ENCODE data around the gene ARL6. TPM values are rescaled to one million over a fixed set of nuclear protein-coding genes. Genes with fewer than 3 reads are reported as not detected.

The ARL6 gene
- total RNA-seq, 2 donors from 2014 or later: 2.2 to 3.4 TPM

GRCh38 chr3:97793420-97794019, 29.0 kb downstream of the ARL6 start:
- no peaks in the 10 kb centered on the region for H3K27me3 Mint-ChIP-seq
- ATAC-seq (peak; percentile 56), DNase-seq (no peak)
- H3K27ac Mint-ChIP-seq: no peak overlapping the region
- H3K9me3 ChIP-seq (ENCODE audit: control insufficient read depth, low read length, poor library complexity, severe bottlenecking): no peaks in the 10 kb centered on the region
- no peaks in the 10 kb centered on the region for H3K4me1 Mint-ChIP-seq
- no peaks in the 10 kb centered on the region for H3K36me3 Mint-ChIP-seq (ENCODE audit: low read depth)
- H3K4me3 Mint-ChIP-seq: no peak overlapping the region

- Mint-ChIP-seq H3K4me1 (no peaks in the 10 kb centered on the region), H3K36me3 (ENCODE audit: low read depth) (no peaks in the 10 kb centered on the region), H3K4me3 (no peak overlapping the region), H3K27ac (no peak overlapping the region), H3K27me3 (no peaks in the 10 kb centered on the region)
- no peak for ATAC-seq
- H3K9me3 ChIP-seq (ENCODE audit: control insufficient read depth, low read length, poor library complexity, severe bottlenecking): no peaks in the 10 kb centered on the region
- DNase-seq: no peak
These were observed 31.4 kb downstream of the ARL6 start for GRCh38 chr3:97795951-97796350.

DNA sequence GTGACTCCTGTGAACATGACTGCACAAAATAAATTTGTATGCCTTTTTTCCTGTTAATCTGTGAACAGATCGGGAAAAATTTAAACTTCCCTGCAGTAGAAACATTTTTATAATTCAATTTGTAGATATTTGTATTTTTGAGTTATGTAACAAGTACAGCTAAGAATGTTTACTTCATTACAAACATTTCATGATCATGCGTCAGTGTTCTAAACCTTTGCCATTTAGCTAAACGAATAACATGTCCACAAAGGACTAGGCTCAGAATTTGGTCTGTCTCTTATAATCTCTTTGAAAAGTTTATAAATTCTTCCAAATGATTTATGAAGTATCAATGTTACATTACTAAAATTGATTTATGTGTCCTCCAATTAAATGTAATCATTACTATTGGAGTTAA, 39.9 kb downstream of the ARL6 start:
- no peaks in the 10 kb centered on the region for H3K4me1 Mint-ChIP-seq
- no peaks in the 10 kb centered on the region for H3K36me3 Mint-ChIP-seq (ENCODE audit: low read depth)
- no peaks in the 10 kb centered on the region for H3K27me3 Mint-ChIP-seq
- DNase-seq: no peak
- no peak for ATAC-seq
- no peak overlapping the region for H3K27ac Mint-ChIP-seq
- no peaks in the 10 kb centered on the region for H3K9me3 ChIP-seq (ENCODE audit: control insufficient read depth, low read length, poor library complexity, severe bottlenecking)
- H3K4me3 Mint-ChIP-seq: no peak overlapping the region

GRCh38 chr3:97810779-97811390, 46.3 kb downstream of the ARL6 start:
- Mint-ChIP-seq H3K36me3 (ENCODE audit: low read depth) (no peaks in the 10 kb centered on the region), H3K4me3 (no peak overlapping the region), H3K27ac (no peak overlapping the region), H3K27me3 (no peaks in the 10 kb centered on the region), H3K4me1 (no peaks in the 10 kb centered on the region)
- no peak for DNase-seq
- H3K9me3 ChIP-seq (ENCODE audit: control insufficient read depth, low read length, poor library complexity, severe bottlenecking): no peaks in the 10 kb centered on the region
- no peak for ATAC-seq

GRCh38 chr3:97815149-97815917, 50.8 kb downstream of the ARL6 start:
- DNase-seq (peak in 1 of 3 donors; percentile 15), ATAC-seq (peak; percentile 72)
- no peaks in the 10 kb centered on the region for H3K36me3 Mint-ChIP-seq (ENCODE audit: low read depth)
- peaks cover 4% of the 10 kb centered on the region for H3K27me3 Mint-ChIP-seq
- peaks cover 2% of the 10 kb centered on the region for H3K4me1 Mint-ChIP-seq
- H3K9me3 ChIP-seq (ENCODE audit: control insufficient read depth, low read length, poor library complexity, severe bottlenecking): no peaks in the 10 kb centered on the region
- no peak overlapping the region for H3K27ac Mint-ChIP-seq
- no peak overlapping the region for H3K4me3 Mint-ChIP-seq

DNA sequence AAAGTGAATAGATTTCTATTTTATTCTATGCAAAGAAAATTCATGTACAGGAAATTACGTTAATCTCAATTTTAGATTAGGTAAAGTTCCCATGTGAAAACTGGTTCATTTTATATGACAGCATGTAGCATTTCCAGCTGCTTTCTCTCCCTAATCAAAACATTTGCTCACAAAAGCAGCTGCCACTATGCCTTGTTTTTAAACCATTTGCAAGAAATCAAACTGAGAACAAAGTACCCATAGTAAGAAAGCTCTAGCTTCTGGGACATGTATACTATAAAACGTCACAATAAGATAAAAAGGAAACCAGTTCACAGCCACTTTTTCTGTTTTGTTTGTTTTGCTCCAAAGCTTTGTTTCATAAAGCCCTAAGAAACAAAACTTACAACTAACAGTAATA, 52.3 kb downstream of the ARL6 start:
- no peak for ATAC-seq
- no peaks in the 10 kb centered on the region for H3K9me3 ChIP-seq (ENCODE audit: control insufficient read depth, low read length, poor library complexity, severe bottlenecking)
- H3K27me3 Mint-ChIP-seq: peaks cover 4% of the 10 kb centered on the region
- no peak overlapping the region for H3K4me3 Mint-ChIP-seq
- H3K27ac Mint-ChIP-seq: no peak overlapping the region
- DNase-seq: no peak
- no peaks in the 10 kb centered on the region for H3K36me3 Mint-ChIP-seq (ENCODE audit: low read depth)
- H3K4me1 Mint-ChIP-seq: peaks cover 11% of the 10 kb centered on the region

- H3K4me3 Mint-ChIP-seq: no peak overlapping the region
- H3K27me3 Mint-ChIP-seq: peaks cover 6% of the 10 kb centered on the region
- no peaks in the 10 kb centered on the region for H3K9me3 ChIP-seq (ENCODE audit: control insufficient read depth, low read length, poor library complexity, severe bottlenecking)
- H3K27ac Mint-ChIP-seq: no peak overlapping the region
- H3K4me1 Mint-ChIP-seq: peaks cover 18% of the 10 kb centered on the region
- DNase-seq (no peak), ATAC-seq (no peak)
- H3K36me3 Mint-ChIP-seq (ENCODE audit: low read depth): peaks cover 3% of the 10 kb centered on the region
These were observed 53.4 kb downstream of the ARL6 start for GRCh38 chr3:97817965-97818364.

GRCh38 chr3:97820780-97821179, 56.2 kb downstream of the ARL6 start:
- Mint-ChIP-seq H3K4me1 (peaks cover 34% of the 10 kb centered on the region), H3K27me3 (peaks cover 9% of the 10 kb centered on the region), H3K4me3 (peak overlapping the region; percentile 99), H3K36me3 (ENCODE audit: low read depth) (peaks cover 6% of the 10 kb centered on the region), H3K27ac (peak overlapping the region; percentile 72)
- DNase-seq: no peak
- no peak for ATAC-seq
- H3K9me3 ChIP-seq (ENCODE audit: control insufficient read depth, low read length, poor library complexity, severe bottlenecking): no peaks in the 10 kb centered on the region

DNA sequence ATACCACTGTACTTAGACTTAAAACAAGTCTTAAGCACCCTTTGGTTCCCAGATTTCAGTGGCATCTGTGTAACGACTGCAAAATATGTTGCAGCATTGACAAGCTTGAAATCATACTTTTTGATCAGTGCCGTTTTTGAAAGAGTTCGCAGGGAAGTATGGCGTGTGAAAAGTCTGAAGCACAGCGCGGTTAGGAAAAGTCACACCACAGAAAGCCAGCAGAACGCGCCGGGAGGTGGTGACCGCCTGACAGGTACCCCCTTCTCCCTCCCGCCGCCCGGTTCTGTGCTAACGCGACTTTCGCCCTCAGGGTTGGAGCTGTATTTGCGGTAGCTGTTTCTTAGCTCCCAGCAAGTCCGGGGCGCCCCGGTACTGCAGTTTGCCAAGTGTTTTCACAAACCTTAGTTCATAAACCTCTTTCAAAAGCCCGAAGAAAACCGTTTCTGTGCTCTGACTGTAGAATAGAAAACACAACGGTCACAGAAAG, 56.8 kb downstream of the ARL6 start:
- H3K36me3 Mint-ChIP-seq (ENCODE audit: low read depth): peaks cover 6% of the 10 kb centered on the region
- H3K4me3 Mint-ChIP-seq: peak overlapping the region; percentile 99
- peaks cover 33% of the 10 kb centered on the region for H3K4me1 Mint-ChIP-seq
- H3K27ac Mint-ChIP-seq: peak overlapping the region; percentile 72
- H3K9me3 ChIP-seq (ENCODE audit: control insufficient read depth, low read length, poor library complexity, severe bottlenecking): no peaks in the 10 kb centered on the region
- peaks cover 9% of the 10 kb centered on the region for H3K27me3 Mint-ChIP-seq
- DNase-seq (peak; percentile 16 to 38 (median 27)), ATAC-seq (peak; percentile 64)

- peaks cover 33% of the 10 kb centered on the region for H3K4me1 Mint-ChIP-seq
- peaks cover 6% of the 10 kb centered on the region for H3K36me3 Mint-ChIP-seq (ENCODE audit: low read depth)
- peaks cover 9% of the 10 kb centered on the region for H3K27me3 Mint-ChIP-seq
- peak within 1 kb of the TSS; percentile 99 for H3K4me3 Mint-ChIP-seq
- DNase-seq: peak; percentile 76 to 80 (median 77)
- ATAC-seq: peak; percentile 98
- peak within 1 kb of the TSS; percentile 92 for H3K27ac Mint-ChIP-seq
- H3K9me3 ChIP-seq (ENCODE audit: control insufficient read depth, low read length, poor library complexity, severe bottlenecking): no peaks in the 10 kb centered on the region
These were observed 57.3 kb downstream of the ARL6 start, which contains the start of gene CRYBG3 for GRCh38 chr3:97821774-97822358. CRYBG3 (plus strand) TSS chr3:97822011; CDS start chr3:97822207, 196 bp downstream.

DNA sequence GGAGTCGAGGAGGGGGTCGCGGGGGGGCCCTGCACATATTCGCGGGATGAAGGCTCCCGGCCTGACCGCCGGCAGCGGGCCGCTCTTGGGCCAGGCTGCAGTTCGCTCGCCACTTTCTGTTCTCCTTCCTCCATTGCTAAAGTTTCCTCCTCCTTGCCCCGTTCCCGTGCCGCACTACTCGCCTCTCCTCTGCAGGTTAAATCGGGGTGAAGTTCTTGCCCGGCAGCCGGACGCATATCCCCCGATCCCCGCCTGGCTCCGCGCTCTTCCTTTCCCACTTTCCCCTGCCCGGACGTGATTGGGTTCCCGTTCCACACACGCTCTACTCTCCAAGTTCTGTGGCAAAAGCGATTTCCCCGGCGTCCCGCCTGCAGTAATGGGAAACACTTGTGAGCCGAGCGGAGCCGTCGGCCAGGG, 57.8 kb downstream of the ARL6 start:
- Mint-ChIP-seq H3K4me1 (peaks cover 33% of the 10 kb centered on the region), H3K36me3 (ENCODE audit: low read depth) (peaks cover 6% of the 10 kb centered on the region), H3K4me3 (peak overlapping the region; percentile 99), H3K27ac (peak overlapping the region; percentile 92), H3K27me3 (peaks cover 9% of the 10 kb centered on the region)
- H3K9me3 ChIP-seq (ENCODE audit: control insufficient read depth, low read length, poor library complexity, severe bottlenecking): no peaks in the 10 kb centered on the region
- DNase-seq (peak; percentile 7 to 12 (median 9)), ATAC-seq (peak; percentile 7)

DNA sequence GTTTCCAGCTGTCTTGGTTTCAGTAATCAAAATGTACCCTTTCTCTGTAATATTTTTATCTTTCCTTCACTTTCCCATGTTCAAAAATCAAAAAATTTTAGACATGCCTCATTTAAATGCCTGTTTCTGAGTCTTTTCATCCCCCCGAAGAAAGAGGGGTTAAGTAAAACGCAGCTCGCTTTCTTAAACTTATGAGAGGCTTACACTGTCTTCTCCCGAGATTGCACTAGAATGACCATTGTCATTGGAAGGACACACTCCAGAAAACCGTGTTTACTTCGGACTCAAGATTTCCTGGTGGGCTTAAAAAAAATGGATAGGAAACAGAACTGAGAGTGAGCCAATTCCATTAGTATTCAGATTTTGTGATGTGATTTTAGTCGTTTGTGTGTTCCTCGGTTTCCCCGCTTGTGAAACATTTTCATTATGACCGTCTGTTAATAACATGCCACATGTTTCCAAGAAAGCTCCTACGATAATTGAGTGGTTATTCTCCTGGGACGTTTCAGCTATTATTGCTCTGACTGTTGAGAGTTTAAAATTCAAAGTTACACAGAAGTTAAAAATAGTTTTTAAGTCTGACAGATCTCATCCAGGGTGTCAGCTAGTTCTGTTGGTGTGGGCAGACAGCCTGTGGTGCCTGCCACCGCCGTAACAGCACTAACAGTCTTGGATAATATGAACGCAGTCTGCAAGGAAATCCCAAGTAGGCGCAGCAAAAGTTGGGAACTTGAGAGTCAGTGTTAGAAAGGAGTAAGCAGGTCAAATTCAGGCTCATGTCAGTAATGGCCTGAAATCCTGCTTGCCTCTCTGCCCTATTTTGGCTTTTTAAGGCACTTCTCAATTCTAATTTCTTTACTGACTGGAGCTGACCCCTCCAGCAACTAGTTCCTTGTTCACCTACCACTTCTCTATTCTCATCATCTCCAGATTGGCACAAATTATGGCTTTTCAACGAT, 58.8 kb downstream of the ARL6 start:
- Mint-ChIP-seq H3K36me3 (ENCODE audit: low read depth) (peaks cover 6% of the 10 kb centered on the region), H3K4me3 (peak overlapping the region; percentile 99), H3K27me3 (peaks cover 9% of the 10 kb centered on the region), H3K27ac (peak overlapping the region; percentile 92), H3K4me1 (peaks cover 33% of the 10 kb centered on the region)
- ATAC-seq: no peak
- no peaks in the 10 kb centered on the region for H3K9me3 ChIP-seq (ENCODE audit: control insufficient read depth, low read length, poor library complexity, severe bottlenecking)
- no peak for DNase-seq

All from T-helper 17 cell (primary cell).